ENCODE data around the gene ATP6V0D1. TPM values are rescaled to one million over a fixed set of nuclear protein-coding genes. Genes with fewer than 3 reads are reported as not detected.

The ATP6V0D1 gene
- total RNA-seq, result 10 to 100 TPM; 33.3 to 35.1 TPM
- polyA plus RNA-seq, result 10 to 100 TPM; 74.7 to 89.6 (median 77.5) TPM
- total RNA-seq, result 41.7 to 52.6 (median 44.3) reads per million in 6 experiments

- H3K4me1 Mint-ChIP-seq, result peaks cover 18 to 70% (median 53%) of the 10 kb centered on the region in 4 donors
- H3K9me3 Mint-ChIP-seq, result no peaks in the 10 kb centered on the region
- H3K27me3 Mint-ChIP-seq, result no peaks in the 10 kb centered on the region
- DNase-seq, result peak; percentile 97 to 99 (median 98)
- POLR2A ChIA-PET, result interaction anchor here (0.6 to 2.9 kb wide), 22 partner anchors 11 to 455 kb away, joined by 3 to 33 read pairs (median 4); partner anchors contain the start of genes ACD, CENPT, CTCF and NUTF2
- ATAC-seq, result peak; percentile 83 to 91
- H3K36me3 Mint-ChIP-seq, result peaks cover 0 to 21% (median 4%) of the 10 kb centered on the region in 3 donors
- peak within 1 kb of the TSS; percentile 95 to 100 (median 98) for H3K4me3 Mint-ChIP-seq
- H3K27ac Mint-ChIP-seq, result peak within 1 kb of the TSS; percentile 89 to 100 (median 98)
Measured at GRCh38 chr16:67480833-67481560, at the start of gene ATP6V0D1. Gene ATP6V0D1, minus strand, starts transcription at chr16:67481157. Its CDS starts 71 bp downstream, at chr16:67481086.

- DNase-seq, result peak in 6 of 10 donors; percentile 14 to 78 (median 34)
- peak; percentile 48 to 63 for ATAC-seq
- Mint-ChIP-seq H3K27ac (peak overlapping the region in 7 of 10 donors; percentile 14 to 83 (median 81)), H3K9me3 (no peaks in the 10 kb centered on the region), H3K27me3 (peaks cover 0 to 24% (median 6%) of the 10 kb centered on the region in 5 donors), H3K4me1 (peaks cover 21 to 44% (median 30%) of the 10 kb centered on the region in 4 donors), H3K36me3 (no peaks in the 10 kb centered on the region), H3K4me3 (peak overlapping the region; percentile 65 to 89 (median 84))
- POLR2A ChIA-PET, result interaction anchor here (0.5 to 3.6 kb wide), 12 partner anchors 8 to 405 kb away, joined by 3 to 24 read pairs (median 4); partner anchors contain the start of genes ACD, C16orf86, CTCF and ENKD1
Measured at GRCh38 chr16:67530013-67530939, 49.3 kb upstream of the ATP6V0D1 start.

GRCh38 chr16:67529582-67530012, 48.6 kb upstream of the ATP6V0D1 start:
- no peak for ATAC-seq
- Mint-ChIP-seq H3K4me3 (peak overlapping the region; percentile 65 to 89 (median 84)), H3K4me1 (peaks cover 20 to 40% (median 28%) of the 10 kb centered on the region in 4 donors), H3K27ac (peak overlapping the region in 7 of 10 donors; percentile 14 to 82 (median 79)), H3K9me3 (no peaks in the 10 kb centered on the region), H3K36me3 (no peaks in the 10 kb centered on the region), H3K27me3 (peaks cover 0 to 24% (median 6%) of the 10 kb centered on the region in 5 donors)
- DNase-seq, result peak in 1 of 10 donors; percentile 54
- POLR2A ChIA-PET, result interaction anchor here (0.8 to 3.6 kb wide), 12 partner anchors 9 to 406 kb away, joined by 3 to 24 read pairs (median 4); partner anchors contain the start of genes ACD, C16orf86, CTCF and ENKD1

GRCh38 chr16:67528870-67529581, 48.1 kb upstream of the ATP6V0D1 start:
- POLR2A ChIA-PET, result interaction anchor here (0.8 to 3.6 kb wide), 10 partner anchors 8 to 138 kb away, joined by 3 to 24 read pairs (median 4); partner anchors contain the start of genes ACD, C16orf86, CTCF and ENKD1

DNA sequence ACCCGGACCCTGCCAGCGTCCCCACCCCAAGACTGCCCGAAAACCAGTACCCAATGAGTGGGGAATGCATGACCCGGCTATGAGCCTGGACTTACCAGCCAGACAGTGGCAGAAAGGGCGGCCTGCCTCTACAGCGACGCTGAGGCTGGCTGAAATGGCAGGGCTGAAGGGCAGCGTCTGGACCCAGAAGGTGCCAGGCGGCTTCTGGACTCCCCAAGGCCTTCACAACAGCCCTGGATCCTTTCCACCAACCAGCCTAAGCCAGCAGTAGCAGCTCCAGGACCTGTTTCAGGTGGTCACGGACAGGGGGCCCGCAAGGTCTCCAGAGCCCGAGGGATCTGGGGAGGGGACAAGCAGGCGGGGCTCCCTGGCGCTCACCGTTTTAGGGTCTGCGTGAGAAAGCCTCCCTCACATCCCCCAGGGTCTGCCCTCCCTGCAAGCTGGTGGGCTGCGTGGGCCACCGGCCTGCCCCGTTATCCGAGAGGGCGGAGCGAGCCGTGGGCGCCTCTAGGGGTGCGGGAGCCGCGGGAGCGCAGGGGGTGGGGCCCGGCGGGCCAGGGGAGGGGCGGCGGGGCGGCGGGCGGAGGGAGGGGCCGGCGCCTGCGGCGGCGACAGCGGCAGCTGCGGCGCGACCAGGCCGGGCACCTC, 47.4 kb upstream of the ATP6V0D1 start, which contains the start of gene RIPOR1:
Gene RIPOR1, plus strand, starts transcription at position 608 of the 648 bp plus-strand sequence. CDS start 9,618 bp downstream, outside the sequence.
- Mint-ChIP-seq H3K27me3 (peaks cover 0 to 24% (median 6%) of the 10 kb centered on the region in 5 donors), H3K4me1 (peaks cover 20 to 33% (median 26%) of the 10 kb centered on the region in 4 donors), H3K27ac (peak within 1 kb of the TSS in 6 of 10 donors; percentile 57 to 82 (median 80)), H3K36me3 (no peaks in the 10 kb centered on the region), H3K4me3 (peak within 1 kb of the TSS; percentile 65 to 89 (median 84)), H3K9me3 (no peaks in the 10 kb centered on the region)
- POLR2A ChIA-PET, result interaction anchor here (1.2 to 3.6 kb wide), 7 partner anchors 7 to 139 kb away, joined by 4 to 24 read pairs (median 8); partner anchors contain the start of genes ACD, C16orf86, CTCF and ENKD1
- DNase-seq (peak in 7 of 10 donors; percentile 20 to 65 (median 48)), ATAC-seq (peak; percentile 73)

More at GRCh38 chr16:67528870-67529581, 48.1 kb upstream of the ATP6V0D1 start:
- H3K36me3 Mint-ChIP-seq, result no peaks in the 10 kb centered on the region
- peaks cover 20 to 36% (median 28%) of the 10 kb centered on the region in 4 donors for H3K4me1 Mint-ChIP-seq
- H3K4me3 Mint-ChIP-seq, result peak overlapping the region; percentile 65 to 89 (median 84)
- peak; percentile 51 to 53 for ATAC-seq
- peak overlapping the region in 1 of 10 donors; percentile 82 for H3K27ac Mint-ChIP-seq
- DNase-seq, result peak in 2 of 10 donors; percentile 35 to 59
- H3K27me3 Mint-ChIP-seq, result peaks cover 0 to 24% (median 6%) of the 10 kb centered on the region in 5 donors
- no peaks in the 10 kb centered on the region for H3K9me3 Mint-ChIP-seq

DNA sequence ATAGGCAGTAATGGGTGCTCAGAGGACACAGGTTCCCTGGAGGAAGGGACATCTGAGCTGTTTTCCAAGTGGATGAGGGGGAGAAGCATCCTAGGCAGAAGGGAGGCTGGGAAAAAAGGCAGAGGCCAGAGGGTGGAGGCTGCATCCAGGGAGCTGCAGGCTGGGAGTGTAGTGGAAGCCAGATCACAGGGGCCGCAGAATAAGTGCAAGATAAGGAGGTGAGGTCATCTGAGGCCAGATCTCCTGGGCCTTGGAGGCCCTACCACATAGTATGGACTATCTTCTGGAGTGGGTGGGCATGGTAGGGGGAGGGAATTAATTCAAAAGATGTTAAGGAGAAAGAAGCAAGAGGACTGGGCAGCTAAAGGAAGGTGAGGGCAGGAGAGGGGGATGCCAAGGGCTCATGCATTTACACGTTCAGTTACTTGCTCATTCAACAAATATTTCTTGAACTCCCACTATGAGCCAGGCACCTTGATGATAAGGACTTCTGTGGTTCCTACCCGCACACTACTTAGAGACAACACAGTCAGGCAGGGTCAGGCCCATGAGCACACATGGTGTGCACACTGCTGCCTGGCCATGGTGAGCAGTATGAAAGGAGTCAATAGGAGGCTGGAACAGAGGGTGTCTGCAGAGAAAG, 45.3 kb upstream of the ATP6V0D1 start:
- ATAC-seq (no peak), DNase-seq (peak in 1 of 10 donors; percentile 44)
- H3K4me3 Mint-ChIP-seq, result peak overlapping the region in 5 of 10 donors; percentile 45 to 84 (median 59)
- H3K4me1 Mint-ChIP-seq, result peaks cover 22 to 26% (median 23%) of the 10 kb centered on the region in 4 donors
- POLR2A ChIA-PET, result interaction anchor here (1.3 to 1.8 kb wide), 3 partner anchors 11 to 45 kb away, joined by 3 to 8 read pairs (median 4); partner anchors contain the start of genes ATP6V0D1 and CTCF
- H3K27ac Mint-ChIP-seq, result peak overlapping the region in 4 of 10 donors; percentile 15 to 57 (median 33)
- no peaks in the 10 kb centered on the region for H3K36me3 Mint-ChIP-seq
- no peaks in the 10 kb centered on the region for H3K9me3 Mint-ChIP-seq
- H3K27me3 Mint-ChIP-seq, result peaks cover 0 to 19% (median 5%) of the 10 kb centered on the region in 5 donors

GRCh38 chr16:67525176-67525860, 44.4 kb upstream of the ATP6V0D1 start:
- DNase-seq (no peak), ATAC-seq (no peak)
- H3K27ac Mint-ChIP-seq, result peak overlapping the region in 3 of 10 donors; percentile 3 to 56 (median 37)
- POLR2A ChIA-PET, result interaction anchor here (0.6 to 1.8 kb wide), 5 partner anchors 12 to 120 kb away, joined by 3 to 8 read pairs (median 4); partner anchors contain the start of genes ATP6V0D1, CARMIL2 and CTCF
- H3K27me3 Mint-ChIP-seq, result peaks cover 0 to 9% (median 5%) of the 10 kb centered on the region in 5 donors
- H3K9me3 Mint-ChIP-seq, result no peaks in the 10 kb centered on the region
- peaks cover 20 to 25% (median 23%) of the 10 kb centered on the region in 4 donors for H3K4me1 Mint-ChIP-seq
- H3K36me3 Mint-ChIP-seq, result no peaks in the 10 kb centered on the region
- H3K4me3 Mint-ChIP-seq, result no peak overlapping the region

- peak overlapping the region; percentile 86 to 96 (median 92) for H3K4me3 Mint-ChIP-seq
- ATAC-seq, result peak; percentile 88 to 90
- no peaks in the 10 kb centered on the region for H3K36me3 Mint-ChIP-seq
- peaks cover 22 to 52% (median 46%) of the 10 kb centered on the region in 4 donors for H3K4me1 Mint-ChIP-seq
- H3K9me3 Mint-ChIP-seq, result no peaks in the 10 kb centered on the region
- H3K27ac Mint-ChIP-seq, result peak overlapping the region; percentile 84 to 99 (median 97)
- DNase-seq, result peak; percentile 90 to 98 (median 94)
- H3K27me3 Mint-ChIP-seq, result no peaks in the 10 kb centered on the region
- POLR2A ChIA-PET, result interaction anchor here (0.7 to 2.2 kb wide), 23 partner anchors 8 to 724 kb away, joined by 3 to 22 read pairs (median 5); partner anchors contain the start of genes ACD, ATP6V0D1, C16orf86 and CARMIL2
Measured at GRCh38 chr16:67521095-67521804, 40.3 kb upstream of the ATP6V0D1 start.

GRCh38 chr16:67519242-67519641, 38.3 kb upstream of the ATP6V0D1 start:
- Mint-ChIP-seq H3K27ac (peak overlapping the region in 8 of 10 donors; percentile 37 to 91 (median 80)), H3K4me1 (peaks cover 24 to 66% (median 52%) of the 10 kb centered on the region in 4 donors), H3K4me3 (peak overlapping the region in 6 of 10 donors; percentile 6 to 81 (median 50)), H3K9me3 (no peaks in the 10 kb centered on the region), H3K27me3 (no peaks in the 10 kb centered on the region), H3K36me3 (no peaks in the 10 kb centered on the region)
- no peak for DNase-seq
- POLR2A ChIA-PET, result interaction anchor here (0.7 to 0.8 kb wide), 4 partner anchors 36 to 809 kb away, joined by 3 to 6 read pairs (median 4); partner anchors contain the start of genes AGRP and PARD6A
- no peak for ATAC-seq

All from naive thymus-derived CD8-positive, alpha-beta T cell (primary cell).